HL-60 (cell line): ENCODE measurements around the gene KLK12.
A peak's percentile ranks its signal among the peaks of the same experiment; 100 is the strongest.

Source experiments
- DNase-seq, 2 experiments: peaks; one replicate each; pipeline ENCODE4 v3.0.0-alpha.2; 2010 to 2020; ENCODE audit warnings: low read depth in 1 of 2, low spot score in 1 of 2
- H3K27ac ChIP-seq: fragments of 250-450 bp; sonication (Bioruptor Pico); replicated peaks from 2 replicates; pipeline ENCODE4 v1.5.1; 2020; ENCODE audit warnings: mild to moderate bottlenecking, moderate library complexity
- H3K27me3 ChIP-seq: fragments of 250-450 bp; sonication (Bioruptor Pico); 2 replicates; pipeline ENCODE4 v1.5.1; 2021; ENCODE audit warnings: mild to moderate bottlenecking, moderate library complexity; ENCODE audit not compliant: insufficient read depth, poor library complexity, severe bottlenecking
- H3K4me3 ChIP-seq: replicated peaks from 2 replicates; pipeline ENCODE4 v1.5.1; 2011; ENCODE audit warnings: mild to moderate bottlenecking, control low read depth, low read length; ENCODE audit not compliant: insufficient read depth
- GABPA ChIP-seq: IDR thresholded peaks from 2 replicates; pipeline ENCODE4 v1.6.1; 2012; ENCODE audit warnings: low read depth
- POLR2AphosphoS5 ChIP-seq: IDR thresholded peaks from 2 replicates; pipeline ENCODE4 v1.6.1; 2012; ENCODE audit warnings: low read depth
- SPI1 ChIP-seq: IDR thresholded peaks from 2 replicates; pipeline ENCODE4 v1.6.1; 2012; ENCODE audit warnings: low read depth, mild to moderate bottlenecking, borderline replicate concordance
- TF ChIP-seq, protein P1 (sequence below): IDR thresholded peaks from one replicate; pipeline ENCODE4 v1.5.1; 2011; ENCODE audit warnings: low read length, control low read depth, inconsistent platforms; ENCODE audit not compliant: insufficient read depth
- TF ChIP-seq, protein P2 (sequence below): IDR thresholded peaks from 2 replicates; pipeline ENCODE4 v1.6.1; 2012; ENCODE audit warnings: low read depth; ENCODE audit not compliant: insufficient replicate concordance

KLK12 gene

DNA sequence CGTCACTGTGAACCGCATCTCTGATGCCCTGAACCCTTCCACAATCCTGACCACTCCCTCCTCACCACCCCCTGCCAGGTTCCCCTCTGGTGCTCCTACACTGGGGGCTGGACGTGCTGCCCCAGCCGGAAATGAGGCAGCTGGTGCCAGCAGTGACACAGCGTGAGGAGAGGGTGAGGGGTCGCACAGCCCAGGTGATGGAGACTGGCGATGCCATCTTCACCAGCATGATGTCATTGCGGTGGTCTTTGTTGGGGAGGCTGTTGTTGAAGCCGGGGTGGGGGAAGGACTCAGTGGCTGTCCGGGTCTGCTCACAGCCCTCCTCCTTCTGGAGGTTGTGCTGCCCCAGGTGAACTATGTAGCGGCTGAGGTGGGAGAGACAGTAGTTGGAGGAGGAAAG is 10.9 kb downstream of the KLK12 start:
- DNase-seq, result no peak
- H3K27ac ChIP-seq, result no peak overlapping the region
- TF ChIP-seq, protein P1, sequence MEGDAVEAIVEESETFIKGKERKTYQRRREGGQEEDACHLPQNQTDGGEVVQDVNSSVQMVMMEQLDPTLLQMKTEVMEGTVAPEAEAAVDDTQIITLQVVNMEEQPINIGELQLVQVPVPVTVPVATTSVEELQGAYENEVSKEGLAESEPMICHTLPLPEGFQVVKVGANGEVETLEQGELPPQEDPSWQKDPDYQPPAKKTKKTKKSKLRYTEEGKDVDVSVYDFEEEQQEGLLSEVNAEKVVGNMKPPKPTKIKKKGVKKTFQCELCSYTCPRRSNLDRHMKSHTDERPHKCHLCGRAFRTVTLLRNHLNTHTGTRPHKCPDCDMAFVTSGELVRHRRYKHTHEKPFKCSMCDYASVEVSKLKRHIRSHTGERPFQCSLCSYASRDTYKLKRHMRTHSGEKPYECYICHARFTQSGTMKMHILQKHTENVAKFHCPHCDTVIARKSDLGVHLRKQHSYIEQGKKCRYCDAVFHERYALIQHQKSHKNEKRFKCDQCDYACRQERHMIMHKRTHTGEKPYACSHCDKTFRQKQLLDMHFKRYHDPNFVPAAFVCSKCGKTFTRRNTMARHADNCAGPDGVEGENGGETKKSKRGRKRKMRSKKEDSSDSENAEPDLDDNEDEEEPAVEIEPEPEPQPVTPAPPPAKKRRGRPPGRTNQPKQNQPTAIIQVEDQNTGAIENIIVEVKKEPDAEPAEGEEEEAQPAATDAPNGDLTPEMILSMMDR, result no peak
- TF ChIP-seq POLR2AphosphoS5 (no peak), GABPA (no peak), SPI1 (no peak)
- TF ChIP-seq, protein P2, sequence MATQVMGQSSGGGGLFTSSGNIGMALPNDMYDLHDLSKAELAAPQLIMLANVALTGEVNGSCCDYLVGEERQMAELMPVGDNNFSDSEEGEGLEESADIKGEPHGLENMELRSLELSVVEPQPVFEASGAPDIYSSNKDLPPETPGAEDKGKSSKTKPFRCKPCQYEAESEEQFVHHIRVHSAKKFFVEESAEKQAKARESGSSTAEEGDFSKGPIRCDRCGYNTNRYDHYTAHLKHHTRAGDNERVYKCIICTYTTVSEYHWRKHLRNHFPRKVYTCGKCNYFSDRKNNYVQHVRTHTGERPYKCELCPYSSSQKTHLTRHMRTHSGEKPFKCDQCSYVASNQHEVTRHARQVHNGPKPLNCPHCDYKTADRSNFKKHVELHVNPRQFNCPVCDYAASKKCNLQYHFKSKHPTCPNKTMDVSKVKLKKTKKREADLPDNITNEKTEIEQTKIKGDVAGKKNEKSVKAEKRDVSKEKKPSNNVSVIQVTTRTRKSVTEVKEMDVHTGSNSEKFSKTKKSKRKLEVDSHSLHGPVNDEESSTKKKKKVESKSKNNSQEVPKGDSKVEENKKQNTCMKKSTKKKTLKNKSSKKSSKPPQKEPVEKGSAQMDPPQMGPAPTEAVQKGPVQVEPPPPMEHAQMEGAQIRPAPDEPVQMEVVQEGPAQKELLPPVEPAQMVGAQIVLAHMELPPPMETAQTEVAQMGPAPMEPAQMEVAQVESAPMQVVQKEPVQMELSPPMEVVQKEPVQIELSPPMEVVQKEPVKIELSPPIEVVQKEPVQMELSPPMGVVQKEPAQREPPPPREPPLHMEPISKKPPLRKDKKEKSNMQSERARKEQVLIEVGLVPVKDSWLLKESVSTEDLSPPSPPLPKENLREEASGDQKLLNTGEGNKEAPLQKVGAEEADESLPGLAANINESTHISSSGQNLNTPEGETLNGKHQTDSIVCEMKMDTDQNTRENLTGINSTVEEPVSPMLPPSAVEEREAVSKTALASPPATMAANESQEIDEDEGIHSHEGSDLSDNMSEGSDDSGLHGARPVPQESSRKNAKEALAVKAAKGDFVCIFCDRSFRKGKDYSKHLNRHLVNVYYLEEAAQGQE, result no peak
- peaks cover 12% of the 10 kb centered on the region for H3K27me3 ChIP-seq
- H3K4me3 ChIP-seq, result no peak overlapping the region

DNA sequence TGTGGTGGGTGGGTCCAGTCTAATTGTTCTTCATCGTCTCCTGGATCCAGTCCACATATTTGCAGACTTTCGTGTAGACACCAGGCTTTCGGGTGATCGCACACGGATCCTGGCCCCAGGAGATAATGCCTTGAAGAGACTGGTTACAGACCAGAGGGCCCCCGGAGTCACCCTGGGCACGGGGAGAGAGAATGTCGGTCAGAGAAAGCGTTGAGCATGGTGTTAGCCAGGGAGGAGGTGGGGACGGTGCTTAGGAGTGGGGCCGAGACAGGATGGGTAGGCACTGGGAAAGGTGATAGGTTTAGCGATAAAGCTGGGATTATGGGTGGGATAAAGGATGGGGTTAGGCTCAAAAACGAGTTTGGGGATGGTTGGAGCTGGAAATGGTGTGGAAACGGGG is 12.3 kb downstream of the KLK12 start:
- Histone ChIP-seq H3K27ac (no peak overlapping the region), H3K27me3 (peaks cover 23% of the 10 kb centered on the region), H3K4me3 (no peak overlapping the region)
- DNase-seq, result no peak
- TF ChIP-seq, protein P2, result no peak
- TF ChIP-seq, protein P1, result no peak
- TF ChIP-seq GABPA, result no peak
- no peak for TF ChIP-seq POLR2AphosphoS5
- no peak for TF ChIP-seq SPI1

DNA sequence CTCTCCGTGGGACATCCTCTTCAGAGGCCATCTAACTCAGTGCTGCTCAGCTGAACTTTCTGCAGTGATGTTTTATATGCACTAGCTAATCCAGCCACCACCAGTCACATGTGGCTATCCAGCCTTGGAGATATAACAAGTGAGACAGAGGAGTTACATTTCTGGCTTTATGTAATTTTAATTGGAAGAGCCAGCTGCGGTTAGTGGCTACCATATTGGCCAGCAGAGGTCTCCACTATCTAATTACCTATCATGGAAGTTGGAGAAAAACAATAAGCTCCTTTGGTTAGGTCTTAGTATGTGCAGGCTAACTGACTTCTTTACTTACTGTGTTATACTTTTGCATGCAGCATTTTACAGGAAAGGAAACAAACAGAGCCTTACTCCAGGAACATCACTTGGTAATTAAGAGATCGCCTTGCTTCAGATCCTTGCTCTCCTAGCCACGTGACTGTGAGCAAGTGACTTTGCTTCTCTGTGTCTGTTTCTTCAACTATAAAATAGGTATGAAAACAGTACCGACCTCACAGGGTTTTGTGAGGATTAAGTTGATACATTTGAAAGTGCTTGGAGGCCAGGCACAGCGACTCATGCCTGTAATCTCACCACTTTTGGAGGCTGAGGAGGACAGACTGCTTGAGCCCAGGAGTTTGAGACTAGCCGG is 13.7 kb downstream of the KLK12 start:
- TF ChIP-seq, protein P1, result peak; percentile 67
- TF ChIP-seq SPI1, result no peak
- Histone ChIP-seq H3K4me3 (no peak overlapping the region), H3K27me3 (peaks cover 32% of the 10 kb centered on the region), H3K27ac (no peak overlapping the region)
- DNase-seq, result peak in 1 of 2 experiments; percentile 36

DNA sequence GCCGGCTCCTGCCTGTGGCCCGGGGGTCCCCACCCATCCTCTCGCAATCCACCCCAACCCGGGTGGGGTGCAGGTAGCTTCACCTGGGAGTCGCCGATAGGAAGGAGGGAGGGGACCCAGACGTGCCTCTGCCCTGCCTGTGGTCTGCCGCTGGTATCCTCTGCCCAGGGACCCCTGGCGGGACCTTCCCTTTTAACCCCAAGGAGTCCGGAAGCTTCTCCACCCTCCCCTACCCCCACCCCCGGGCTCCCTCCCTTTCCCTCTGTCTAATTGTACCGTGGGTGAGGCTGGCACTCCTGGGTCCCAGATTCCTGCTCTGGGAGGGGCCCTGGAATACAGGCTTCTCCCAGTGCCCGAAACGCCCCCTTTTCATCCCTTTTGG is 15.3 kb downstream of the KLK12 start, which contains the start of gene KLK10:
Gene KLK10, minus strand, starts transcription at position 166 of the 382 bp plus-strand sequence. CDS start 579 bp downstream, outside the sequence.
- DNase-seq, result no peak
- TF ChIP-seq GABPA (no peak), POLR2AphosphoS5 (no peak), SPI1 (no peak)
- TF ChIP-seq, protein P1, result no peak
- TF ChIP-seq, protein P2, result no peak
- Histone ChIP-seq H3K27me3 (peaks cover 35% of the 10 kb centered on the region), H3K4me3 (no peak within 1 kb of the TSS), H3K27ac (no peak within 1 kb of the TSS)
